H1 (cell line): ENCODE results near the gene PATJ. TPM values are rescaled to one million over a fixed set of nuclear protein-coding genes. Genes with fewer than 3 reads are reported as not detected.
A peak's percentile ranks its signal among the peaks of the same experiment; 100 is the strongest.

Experiments used
- CTCF ChIA-PET: fragments of 300-600 bp; sonication (Branson Sonifier 250); formaldehyde crosslinking; loops from one replicate; lab custom pipeline; 2021; ENCODE audit not compliant: partially characterized antibody; lab: Charles Lee
- POLR2A ChIA-PET: fragments of 300-600 bp; sonication (Branson Sonifier 250); formaldehyde crosslinking; loops from one replicate; lab custom pipeline; 2021; ENCODE audit warnings: inconsistent platforms; ENCODE audit not compliant: partially characterized antibody; lab: Charles Lee
- DNase-seq, 2 experiments: peaks; one replicate each; pipeline versions ENCODE4 v3.0.0 to v3.0.0-alpha.2; 2010 to 2022; ENCODE audit warnings: low spot score in 2 of 2, low read depth in 1 of 2, mixed read lengths in 1 of 2
- FAIRE-seq: peaks from 2 replicates; lab custom pipeline; 2011; peaks lifted over from hg19 to GRCh38; lab: Jason Lieb, UNC
- H2AFZ ChIP-seq: 2 replicates; pipeline ENCODE4 v1.8.1; 2012; ENCODE audit warnings: low read length, inconsistent platforms
- H2AK5ac ChIP-seq: 2 replicates; pipeline ENCODE4 v1.6.1; 2013; ENCODE audit warnings: low read depth, low read length
- H2BK120ac ChIP-seq: replicated peaks from 2 replicates; pipeline ENCODE3; 2013; ENCODE audit warnings: low read depth, low read length, inconsistent platforms
- H2BK12ac ChIP-seq: 2 replicates; pipeline ENCODE4 v1.6.1; 2013; ENCODE audit warnings: low read depth, low read length
- H2BK15ac ChIP-seq: 2 replicates; pipeline ENCODE4 v1.6.1; 2013; ENCODE audit warnings: low read length
- H2BK20ac ChIP-seq: 2 replicates; pipeline ENCODE4 v1.6.1; 2013; ENCODE audit warnings: low read length
- H2BK5ac ChIP-seq: 2 replicates; pipeline ENCODE4 v1.6.1; 2013; ENCODE audit warnings: low read depth, low read length
- H3K14ac ChIP-seq: 2 replicates; pipeline ENCODE4 v1.6.1; 2013; ENCODE audit warnings: inconsistent platforms; ENCODE audit not compliant: insufficient read length
- H3K18ac ChIP-seq: 2 replicates; pipeline ENCODE4 v1.6.1; 2013; ENCODE audit warnings: low read length; ENCODE audit errors: extremely low read depth
- H3K23ac ChIP-seq: 2 replicates; pipeline ENCODE4 v1.6.1; 2013; ENCODE audit warnings: inconsistent platforms; ENCODE audit not compliant: insufficient read length
- H3K23me2 ChIP-seq: 2 replicates; pipeline ENCODE4 v1.6.1; 2013; ENCODE audit warnings: low read depth, low read length
- H3K27ac ChIP-seq: 2 replicates; pipeline ENCODE4 v1.6.1; 2011; ENCODE audit warnings: low read depth, low read length, inconsistent platforms
- H3K27me3 ChIP-seq, 4 experiments: replicated peaks in 1 of 4; 1 replicate in 1 of 4; 2 replicates in 3 of 4; pipeline versions ENCODE4 v1.6.1 to v1.8.1; 2011 to 2013; ENCODE audit warnings: low read length in 3 of 4, mild to moderate bottlenecking in 3 of 4, inconsistent platforms in 2 of 4, mixed read lengths in 2 of 4, moderate library complexity in 1 of 4; ENCODE audit not compliant: control insufficient read depth in 3 of 4, insufficient read depth in 3 of 4; ENCODE audit errors: extremely low read depth in 1 of 4
- H3K36me3 ChIP-seq, 4 experiments: 2 replicates each; pipeline versions ENCODE4 v1.6.1 to v1.8.1; 2011 to 2013; ENCODE audit warnings: mild to moderate bottlenecking in 4 of 4, low read length in 3 of 4, moderate library complexity in 2 of 4, control low read depth in 1 of 4, inconsistent platforms in 1 of 4; ENCODE audit not compliant: insufficient read depth in 4 of 4, control insufficient read depth in 2 of 4
- H3K4ac ChIP-seq: replicated peaks from 2 replicates; pipeline ENCODE3; 2013; ENCODE audit warnings: low read length, low read depth, mixed read lengths, inconsistent platforms; ENCODE audit not compliant: insufficient read length
- H3K4me1 ChIP-seq, 4 experiments: replicated peaks in 1 of 4; 1 replicate in 1 of 4; 2 replicates in 3 of 4; pipeline versions ENCODE4 v1.6.1 to v1.8.1; 2011 to 2013; ENCODE audit warnings: low read length in 3 of 4, inconsistent platforms in 2 of 4, mixed read lengths in 1 of 4; ENCODE audit not compliant: insufficient read depth in 4 of 4, control insufficient read depth in 3 of 4
- H3K4me2 ChIP-seq, 2 experiments: 2 replicates each; pipeline versions ENCODE4 v1.6.1 to v1.8.1; 2011 to 2013; ENCODE audit warnings: low read depth in 2 of 2, low read length in 2 of 2, control low read depth in 1 of 2, inconsistent platforms in 1 of 2, mild to moderate bottlenecking in 1 of 2; ENCODE audit not compliant: insufficient read depth in 1 of 2
- H3K4me3 ChIP-seq, 4 experiments: fragments of 200-600, 300-600 bp in 1 of 4; sonication (generic), shearing (Covaris generic), sonication (Bioruptor Twin) in 1 of 4; 2 replicates each; pipeline versions ENCODE4 v1.5.1 to v1.8.1; 2011 to 2016; ENCODE audit warnings: low read length in 4 of 4, low read depth in 3 of 4, control low read depth in 2 of 4, inconsistent platforms in 2 of 4, mild to moderate bottlenecking in 2 of 4, mixed read lengths in 1 of 4, moderate library complexity in 1 of 4; ENCODE audit not compliant: insufficient read depth in 2 of 4; ENCODE audit errors: extremely low read depth in 1 of 4
- H3K56ac ChIP-seq: replicated peaks from 2 replicates; pipeline ENCODE3; 2013; ENCODE audit warnings: low read depth, mild to moderate bottlenecking, mixed read lengths, low read length, inconsistent platforms; ENCODE audit not compliant: insufficient read length
- H3K79me1 ChIP-seq: 2 replicates; pipeline ENCODE4 v1.6.1; 2013; ENCODE audit warnings: low read depth, low read length, control low read depth
- H3K79me2 ChIP-seq, 2 experiments: 2 replicates each; pipeline versions ENCODE4 v1.6.1 to v1.8.1; 2012 to 2013; ENCODE audit warnings: low read length in 2 of 2, mild to moderate bottlenecking in 2 of 2, inconsistent platforms in 1 of 2; ENCODE audit not compliant: insufficient read depth in 2 of 2, control insufficient read depth in 1 of 2
- H3K9ac ChIP-seq, 4 experiments: replicated peaks in 1 of 4; 1 replicate in 1 of 4; 2 replicates in 3 of 4; pipeline versions ENCODE4 v1.6.1 to v1.8.1; 2011 to 2013; ENCODE audit warnings: low read depth in 3 of 4, low read length in 3 of 4, control low read depth in 2 of 4, mild to moderate bottlenecking in 2 of 4, moderate library complexity in 2 of 4, inconsistent platforms in 1 of 4; ENCODE audit errors: extremely low read depth in 1 of 4
- H3K9me3 ChIP-seq, 2 experiments: 2 replicates each; pipeline versions ENCODE4 v1.6.1 to v1.8.1; 2012 to 2013; ENCODE audit warnings: mild to moderate bottlenecking in 2 of 2, moderate library complexity in 2 of 2, control low read depth in 1 of 2, inconsistent platforms in 1 of 2, low read depth in 1 of 2, low read length in 1 of 2, mixed read lengths in 1 of 2; ENCODE audit not compliant: insufficient read depth in 2 of 2
- H4K20me1 ChIP-seq, 2 experiments: replicated peaks in 1 of 2; 2 replicates each; pipeline versions ENCODE3 to v1.8.1; 2011 to 2013; ENCODE audit warnings: inconsistent platforms in 2 of 2, low read length in 2 of 2, mild to moderate bottlenecking in 1 of 2; ENCODE audit not compliant: insufficient read depth in 2 of 2, control insufficient read depth in 1 of 2
- H4K5ac ChIP-seq: 2 replicates; pipeline ENCODE4 v1.6.1; 2013; ENCODE audit warnings: low read length, low read depth, mixed read lengths, inconsistent platforms; ENCODE audit not compliant: insufficient read length
- H4K8ac ChIP-seq: 2 replicates; pipeline ENCODE4 v1.8.0; 2013; ENCODE audit warnings: mild to moderate bottlenecking, moderate library complexity, low read length, inconsistent platforms; ENCODE audit not compliant: insufficient read depth; ENCODE audit errors: extremely low read depth
- H4K91ac ChIP-seq: replicated peaks from 2 replicates; pipeline ENCODE3; 2013; ENCODE audit warnings: low read length, mixed read lengths, inconsistent platforms; ENCODE audit not compliant: insufficient read length
- CTCF ChIP-seq, 3 experiments: IDR thresholded peaks; 1 replicate in 2 of 3; 2 replicates in 1 of 3; pipeline versions ENCODE4 v1.5.1 to v1.6.1; 2011; ENCODE audit warnings: low read length in 3 of 3, mild to moderate bottlenecking in 3 of 3, inconsistent platforms in 2 of 3, low read depth in 1 of 3, moderate library complexity in 1 of 3; ENCODE audit not compliant: insufficient read depth in 1 of 3; ENCODE audit errors: control extremely low read depth in 1 of 3
- MAX ChIP-seq: IDR thresholded peaks from 2 replicates; pipeline ENCODE4 v1.6.1; 2012; ENCODE audit warnings: inconsistent platforms
- RAD21 ChIP-seq, 2 experiments: IDR thresholded peaks in 1 of 2; conservative IDR thresholded peaks in 1 of 2; 2 replicates each; pipeline ENCODE4 v1.6.1; 2011; ENCODE audit warnings: low read depth in 2 of 2, low read length in 2 of 2, improper control_type of control experiment in 1 of 2, inconsistent platforms in 1 of 2, mild to moderate bottlenecking in 1 of 2, moderate library complexity in 1 of 2
- WGBS, 2 experiments: shearing (Covaris generic) in 1 of 2; methylation state at CpG; one replicate each; pipeline versions ENCODE4 v1.1.6 to v1.1.7; 2013 to 2015; ENCODE audit warnings: low lambda C conversion rate in 2 of 2, mixed read lengths in 2 of 2, inconsistent platforms in 1 of 2, low coverage in 1 of 2, missing lambda C conversion rate in 1 of 2; ENCODE audit not compliant: insufficient replicate concordance in 2 of 2, insufficient coverage in 1 of 2, insufficient read length in 1 of 2; ENCODE audit errors: extremely low coverage in 1 of 2, missing lambda C conversion rate in 1 of 2; 5-methylcytosine and 5-hydroxymethylcytosine counted together
- polyA plus RNA-seq, 7 experiments: library from polyadenylated mRNA; depleted of rRNA in 3 of 7; stranded (reverse) in 5 of 7; unstranded in 2 of 7; fragments of >200 nt in 5 of 7; fragments of 200-250 nt in 2 of 7; gene quantifications; 1 replicate in 5 of 7; 2 replicates in 1 of 7; 4 replicates in 1 of 7; pipeline versions ENCODE4 v1.2.1 to v1.2.3, GENCODE V29; 2011 to 2013; ENCODE audit warnings: missing spikeins in 2 of 7, mixed read lengths in 2 of 7
- total RNA-seq: library from RNA; stranded (reverse); fragmentation: NEBNext Ultra II Directional; extraction: Animal tissue kit (Norgen Biotek cat#: 25700); gene quantifications from 2 replicates; pipeline ENCODE4 v1.2.1, GENCODE V29; 2021

PATJ gene
- total and polyA plus RNA-seq, 2 of the 8 experiments (the other 6 are each of a cell fraction or from before 2014, with no cell fraction given), result 8.2 to 55.6 TPM

- Histone ChIP-seq H3K27me3 (no peaks in the 10 kb centered on the region), H3K14ac (no peak overlapping the region), H4K5ac (no peak overlapping the region), H2AK5ac (no peak overlapping the region), H2BK5ac (no peak overlapping the region), H3K9me3 (no peaks in the 10 kb centered on the region), H3K56ac (no peak overlapping the region), H3K18ac (no peak overlapping the region), H2AFZ (no peak overlapping the region), H3K4me1 (peaks cover 0 to 9% (median 4%) of the 10 kb centered on the region in 4 experiments; a peak in 4 of 7 replicates), H3K4ac (no peak overlapping the region), H3K4me3 (no peak overlapping the region), H3K4me2 (no peak overlapping the region), H2BK120ac (no peak overlapping the region), H3K27ac (no peak overlapping the region), H3K79me1 (no peaks in the 10 kb centered on the region), H3K9ac (no peak overlapping the region), H2BK20ac (no peak overlapping the region), H4K8ac (no peak overlapping the region), H3K36me3 (peaks cover 0 to 5% (median 0%) of the 10 kb centered on the region in 4 experiments; a peak in 2 of 8 replicates), H4K20me1 (no peaks in the 10 kb centered on the region), H3K23me2 (no peaks in the 10 kb centered on the region; the same call in 1 of the 2 replicates), H3K79me2 (no peaks in the 10 kb centered on the region), H4K91ac (no peak overlapping the region), H2BK12ac (no peak overlapping the region), H2BK15ac (no peak overlapping the region), H3K23ac (no peak overlapping the region)
- TF ChIP-seq CTCF (IDR thresholded peaks at IDR 0.05; ENCODE audit: control extremely low read depth in 1 of 3, insufficient read depth in 1 of 3, low read depth in 1 of 3, low read length in 3 of 3), result peak in 2 of 3 experiments; percentile 65 to 77; a peak in 3 of 4 replicates
- TF ChIP-seq RAD21 (IDR thresholded peaks at IDR 0.05 in 1 of 2, conservative IDR thresholded peaks at IDR 0.05 in 1 of 2; ENCODE audit: low read depth in 2 of 2, low read length in 2 of 2), result peak; percentile 66 to 72
- no peak for TF ChIP-seq MAX
- WGBS, 2 experiments, result 23% methylated on average over 1 of the region's 1 CpG; no CpG with 5 or more reads in 1 of the 2 experiments
- ChIA-PET CTCF (interaction anchor here (0.6 to 14.9 kb wide), 51 partner anchors 8 to 745 kb away, joined by 3 to 191 read pairs (median 4); no protein-coding TSS in a partner anchor), POLR2A (interaction anchor here (1.1 to 1.6 kb wide), 6 partner anchors 11 to 103 kb away, joined by 3 to 4 read pairs (median 3); no protein-coding TSS in a partner anchor)
- FAIRE-seq (peak; percentile 95), DNase-seq (peak in 1 of 2 experiments; percentile 71)
Observed at GRCh38 chr1:62144238-62144831, 402.1 kb downstream of the PATJ start.
